Astrocyte (in vitro differentiated cells and primary cell): Measurements from ENCODE around the gene KCNH3.

Source experiments
- EZH2 ChIP-seq: IDR thresholded peaks from 2 replicates; pipeline ENCODE4 v1.6.1; 2012; ENCODE audit warnings: mild to moderate bottlenecking, low read length, inconsistent platforms; ENCODE audit not compliant: insufficient read depth
- TF ChIP-seq, protein P1 (sequence below): IDR thresholded peaks from 2 replicates; pipeline ENCODE4 v1.5.1; 2011; ENCODE audit warnings: low read depth, mild to moderate bottlenecking, inconsistent platforms, low read length, moderate library complexity; ENCODE audit not compliant: insufficient read depth

DNA sequence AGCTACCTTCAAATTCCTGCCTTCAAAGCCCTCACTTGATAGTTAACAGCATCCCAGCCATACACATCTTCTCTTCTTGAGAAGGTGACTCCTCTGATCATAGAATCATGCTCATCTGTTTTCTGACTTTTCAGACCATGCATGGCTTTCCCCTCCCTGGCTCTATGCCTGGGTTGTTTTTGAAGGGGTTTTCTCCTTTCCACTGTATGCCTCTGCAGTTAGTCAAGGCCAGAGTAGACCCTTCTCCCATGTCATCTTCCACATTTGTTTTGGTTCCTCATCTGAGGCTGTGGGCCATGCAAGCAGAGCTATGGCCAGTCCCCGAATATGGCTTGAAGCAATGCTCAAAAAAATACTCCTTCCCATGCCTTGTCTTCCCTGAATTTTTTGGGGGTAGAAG lies 43.4 kb downstream of the KCNH3 start:
- TF ChIP-seq, protein P1, sequence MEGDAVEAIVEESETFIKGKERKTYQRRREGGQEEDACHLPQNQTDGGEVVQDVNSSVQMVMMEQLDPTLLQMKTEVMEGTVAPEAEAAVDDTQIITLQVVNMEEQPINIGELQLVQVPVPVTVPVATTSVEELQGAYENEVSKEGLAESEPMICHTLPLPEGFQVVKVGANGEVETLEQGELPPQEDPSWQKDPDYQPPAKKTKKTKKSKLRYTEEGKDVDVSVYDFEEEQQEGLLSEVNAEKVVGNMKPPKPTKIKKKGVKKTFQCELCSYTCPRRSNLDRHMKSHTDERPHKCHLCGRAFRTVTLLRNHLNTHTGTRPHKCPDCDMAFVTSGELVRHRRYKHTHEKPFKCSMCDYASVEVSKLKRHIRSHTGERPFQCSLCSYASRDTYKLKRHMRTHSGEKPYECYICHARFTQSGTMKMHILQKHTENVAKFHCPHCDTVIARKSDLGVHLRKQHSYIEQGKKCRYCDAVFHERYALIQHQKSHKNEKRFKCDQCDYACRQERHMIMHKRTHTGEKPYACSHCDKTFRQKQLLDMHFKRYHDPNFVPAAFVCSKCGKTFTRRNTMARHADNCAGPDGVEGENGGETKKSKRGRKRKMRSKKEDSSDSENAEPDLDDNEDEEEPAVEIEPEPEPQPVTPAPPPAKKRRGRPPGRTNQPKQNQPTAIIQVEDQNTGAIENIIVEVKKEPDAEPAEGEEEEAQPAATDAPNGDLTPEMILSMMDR, result no peak
- TF ChIP-seq EZH2, result no peak
